RWPE2 (cell line): Measurements from ENCODE around the gene SPIN2B.
"Not testable (repeated sequence)": the region's sequence is repeated elsewhere in the genome, so short reads cannot be mapped to it uniquely, and the experiment has no call there.

Source experiments
- ATAC-seq: fragments of 200-7000 bp; cut with Tn5 transposase; 3 replicates; pipeline ENCODE4 v1.9.1; 2021; ENCODE audit warnings: low read depth
- DNase-seq: peaks from one replicate; pipeline ENCODE4 v3.0.0-alpha.2; 2020; ENCODE audit warnings: low spot score
- H3K27ac ChIP-seq: fragments of 450-650 bp; 2 replicates; pipeline ENCODE4 v1.5.1; 2017; ENCODE audit warnings: mild to moderate bottlenecking; ENCODE audit not compliant: poor library complexity, severe bottlenecking
- H3K27me3 ChIP-seq: fragments of 250-450 bp; sonication (Bioruptor Pico); 2 replicates; pipeline ENCODE4 v1.5.1; 2021; ENCODE audit warnings: mild to moderate bottlenecking, moderate library complexity; ENCODE audit not compliant: insufficient read depth, poor library complexity, severe bottlenecking
- H3K36me3 ChIP-seq: fragments of 250-450 bp; sonication (Bioruptor Pico); 2 replicates; pipeline ENCODE4 v1.5.1; 2020; ENCODE audit warnings: low read depth, mild to moderate bottlenecking, moderate library complexity
- H3K4me1 ChIP-seq: fragments of 250-450 bp; sonication (Bioruptor Pico); 2 replicates; pipeline ENCODE4 v1.5.1; 2021; ENCODE audit warnings: mild to moderate bottlenecking, moderate library complexity; ENCODE audit not compliant: insufficient read depth, poor library complexity, severe bottlenecking
- H3K4me3 ChIP-seq: fragments of 250-450 bp; sonication (Bioruptor Pico); 2 replicates; pipeline ENCODE4 v1.5.1; 2021; ENCODE audit warnings: mild to moderate bottlenecking, moderate library complexity; ENCODE audit not compliant: severe bottlenecking
- H3K9me3 ChIP-seq: fragments of 250-450 bp; sonication (Bioruptor Pico); 2 replicates; pipeline ENCODE4 v1.5.1; 2021; ENCODE audit warnings: mild to moderate bottlenecking, moderate library complexity; ENCODE audit not compliant: severe bottlenecking
- CTCF ChIP-seq: fragments of 450-650 bp; IDR thresholded peaks from one replicate; pipeline ENCODE4 v1.5.1; 2017; ENCODE audit warnings: mild to moderate bottlenecking, moderate library complexity; ENCODE audit not compliant: poor library complexity, severe bottlenecking

Gene SPIN2B

DNA sequence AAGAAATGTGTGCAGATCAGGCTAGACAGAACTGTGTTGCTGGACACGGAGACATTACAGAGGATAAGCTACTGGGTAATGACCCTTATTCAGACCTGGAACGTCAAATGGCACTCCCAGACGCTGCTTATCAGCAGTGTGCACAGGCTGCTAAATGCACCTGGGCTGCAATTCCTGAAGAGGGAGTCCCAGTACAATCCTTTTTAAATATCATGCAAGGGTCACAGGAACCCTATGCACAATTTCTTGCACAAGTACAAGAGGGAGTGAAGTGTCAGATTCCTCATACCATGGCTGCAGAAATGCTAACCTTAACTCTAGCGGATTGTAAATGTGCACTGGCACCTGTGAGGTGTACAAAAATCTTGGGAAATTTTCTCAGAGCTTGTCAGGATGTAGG, 16.9 kb downstream of the SPIN2B start:
- Histone ChIP-seq H3K9me3 (no peaks in the 10 kb centered on the region), H3K36me3 (no peaks in the 10 kb centered on the region), H3K27ac (no peak overlapping the region), H3K4me1 (no peaks in the 10 kb centered on the region), H3K27me3 (no peaks in the 10 kb centered on the region), H3K4me3 (no peak overlapping the region)
- ATAC-seq (no peak), DNase-seq (no peak)
- no peak for TF ChIP-seq CTCF

DNA sequence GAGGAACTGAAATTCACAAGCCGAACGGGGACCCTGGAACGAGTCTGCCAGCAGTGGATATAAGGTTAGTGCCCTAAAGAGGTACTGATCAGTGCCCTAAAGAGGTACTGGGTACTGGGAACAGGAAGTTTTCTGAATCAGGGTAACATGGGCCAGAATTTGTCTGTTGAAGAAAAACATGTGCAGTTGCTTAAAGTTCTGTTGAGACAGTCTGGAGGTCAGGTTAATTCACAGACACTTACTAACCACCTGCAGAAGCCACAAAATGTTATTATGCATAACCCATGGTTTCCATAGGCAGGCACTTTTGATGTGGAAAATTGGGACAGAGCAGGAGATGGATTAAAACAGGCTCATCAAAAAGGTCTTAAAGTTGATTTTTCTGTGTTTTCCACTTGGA, 17.9 kb downstream of the SPIN2B start:
- Histone ChIP-seq H3K4me3 (no peak overlapping the region), H3K9me3 (no peaks in the 10 kb centered on the region), H3K27ac (no peak overlapping the region), H3K27me3 (no peaks in the 10 kb centered on the region), H3K36me3 (no peaks in the 10 kb centered on the region), H3K4me1 (no peaks in the 10 kb centered on the region)
- DNase-seq: no peak
- no peak for TF ChIP-seq CTCF
- ATAC-seq: no peak

DNA sequence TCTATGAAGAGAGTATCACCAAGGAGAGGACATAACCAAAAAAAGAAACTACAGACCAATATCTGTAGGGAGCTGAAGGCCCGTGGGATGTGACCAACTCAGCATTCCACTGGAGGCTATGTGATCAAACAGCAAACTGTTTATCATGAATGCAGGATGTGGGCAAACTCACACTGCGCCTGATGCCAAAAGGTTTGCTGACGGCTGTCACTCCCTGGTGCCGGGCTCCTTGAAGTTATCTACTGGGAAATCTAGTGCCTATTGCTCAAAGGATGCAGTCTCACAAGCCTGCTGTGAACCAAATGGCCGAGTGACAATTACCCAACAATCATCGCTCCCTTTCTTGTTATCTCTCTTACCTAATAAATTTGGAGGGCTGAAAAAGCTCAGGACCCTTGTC, 18.4 kb downstream of the SPIN2B start:
- ATAC-seq, DNase-seq, H3K27ac ChIP-seq, H3K9me3 ChIP-seq, H3K36me3 ChIP-seq, H3K4me1 ChIP-seq, H3K4me3 ChIP-seq, H3K27me3 ChIP-seq: not testable (repeated sequence)

- TF ChIP-seq CTCF: no peak
- no peak overlapping the region for H3K27ac ChIP-seq
- H3K27me3 ChIP-seq: no peaks in the 10 kb centered on the region
- H3K4me3 ChIP-seq: no peak overlapping the region
- no peak for ATAC-seq
- no peaks in the 10 kb centered on the region for H3K36me3 ChIP-seq
- H3K9me3 ChIP-seq: no peaks in the 10 kb centered on the region
- H3K4me1 ChIP-seq: no peaks in the 10 kb centered on the region
- DNase-seq: no peak
Measured at GRCh38 chrX:57083143-57083542, 38.2 kb downstream of the SPIN2B start.

- Histone ChIP-seq H3K36me3 (no peaks in the 10 kb centered on the region), H3K9me3 (no peaks in the 10 kb centered on the region), H3K27me3 (no peaks in the 10 kb centered on the region), H3K4me1 (no peaks in the 10 kb centered on the region), H3K27ac (no peak overlapping the region), H3K4me3 (no peak overlapping the region)
- DNase-seq: no peak
- no peak for TF ChIP-seq CTCF
- no peak for ATAC-seq
Measured at GRCh38 chrX:57074458-57074857, 46.9 kb downstream of the SPIN2B start.
